ENCODE data around the gene KRT36.

DNA sequence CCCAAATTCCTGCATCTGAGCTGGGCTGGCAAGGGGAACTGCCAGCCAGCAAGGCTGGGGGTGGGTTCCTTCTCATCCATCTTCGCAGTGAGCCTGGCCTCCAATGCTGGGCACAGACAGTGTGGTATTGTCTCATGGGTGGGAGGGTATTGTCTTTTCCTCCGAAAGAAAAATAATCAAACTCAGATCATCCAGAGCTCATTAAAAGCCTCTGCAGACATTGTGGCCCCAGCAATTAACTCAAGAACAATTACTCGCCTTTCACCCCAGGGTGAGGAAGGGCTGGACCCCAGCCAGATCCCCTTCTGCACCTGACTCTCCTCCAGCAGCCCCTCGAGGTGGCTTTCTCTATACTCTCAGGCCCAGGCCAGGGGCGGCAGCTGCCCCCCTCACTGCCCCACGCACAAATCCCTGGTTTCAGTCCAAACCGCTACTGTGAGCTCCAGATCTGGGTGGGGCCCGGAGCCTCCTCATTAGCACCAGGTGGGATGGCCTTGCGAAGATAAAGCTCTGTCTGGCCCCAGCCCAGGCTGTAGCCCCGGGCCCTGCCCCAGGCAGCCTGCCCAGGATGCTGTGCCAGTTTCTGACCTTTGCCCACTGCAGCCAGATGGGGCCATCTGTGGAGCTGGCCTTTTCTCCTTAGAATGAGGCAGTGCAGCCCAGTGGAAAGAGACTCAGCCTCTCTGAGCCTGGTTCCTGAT, 31.3 kb upstream of the KRT36 start:
- TF ChIP-seq, protein P1, sequence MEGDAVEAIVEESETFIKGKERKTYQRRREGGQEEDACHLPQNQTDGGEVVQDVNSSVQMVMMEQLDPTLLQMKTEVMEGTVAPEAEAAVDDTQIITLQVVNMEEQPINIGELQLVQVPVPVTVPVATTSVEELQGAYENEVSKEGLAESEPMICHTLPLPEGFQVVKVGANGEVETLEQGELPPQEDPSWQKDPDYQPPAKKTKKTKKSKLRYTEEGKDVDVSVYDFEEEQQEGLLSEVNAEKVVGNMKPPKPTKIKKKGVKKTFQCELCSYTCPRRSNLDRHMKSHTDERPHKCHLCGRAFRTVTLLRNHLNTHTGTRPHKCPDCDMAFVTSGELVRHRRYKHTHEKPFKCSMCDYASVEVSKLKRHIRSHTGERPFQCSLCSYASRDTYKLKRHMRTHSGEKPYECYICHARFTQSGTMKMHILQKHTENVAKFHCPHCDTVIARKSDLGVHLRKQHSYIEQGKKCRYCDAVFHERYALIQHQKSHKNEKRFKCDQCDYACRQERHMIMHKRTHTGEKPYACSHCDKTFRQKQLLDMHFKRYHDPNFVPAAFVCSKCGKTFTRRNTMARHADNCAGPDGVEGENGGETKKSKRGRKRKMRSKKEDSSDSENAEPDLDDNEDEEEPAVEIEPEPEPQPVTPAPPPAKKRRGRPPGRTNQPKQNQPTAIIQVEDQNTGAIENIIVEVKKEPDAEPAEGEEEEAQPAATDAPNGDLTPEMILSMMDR (IDR thresholded peaks at IDR 0.05), result no peak
- no peak for TF ChIP-seq EZH2 (IDR thresholded peaks at IDR 0.05)

Data from neural progenitor cell (in vitro differentiated cells).